NCI-H1930 (cell line): Measurements from ENCODE around the gene CFAP210.

ENCODE experiments used
- DNase-seq, 2 experiments: peaks; one replicate each; lab custom pipeline; 2025; lab: John Stamatoyannopoulos, UW

CFAP210 gene

DNA sequence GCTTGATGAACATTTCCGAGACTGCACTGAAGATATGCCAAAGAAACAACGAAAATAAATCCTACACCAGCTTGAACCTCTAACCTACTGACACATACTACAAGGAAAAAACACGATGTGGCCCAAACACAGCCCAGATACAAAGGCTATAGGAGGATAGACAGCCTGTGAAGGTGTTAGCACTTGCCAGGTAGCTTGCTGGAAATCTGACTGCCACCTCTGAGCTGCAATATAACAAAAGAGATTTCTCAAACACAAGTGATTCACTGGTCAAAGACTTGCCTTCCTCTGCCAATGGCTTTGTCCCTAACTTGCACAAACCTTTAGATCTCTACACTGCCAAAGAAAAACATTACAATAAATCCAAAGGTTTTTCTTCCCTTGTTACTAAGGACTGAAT lies 21.1 kb downstream of the CFAP210 start:
- no peak for DNase-seq

GRCh38 chr2:169672406-169672805 lies 21.8 kb downstream of the CFAP210 start:
- DNase-seq = no peak

DNA sequence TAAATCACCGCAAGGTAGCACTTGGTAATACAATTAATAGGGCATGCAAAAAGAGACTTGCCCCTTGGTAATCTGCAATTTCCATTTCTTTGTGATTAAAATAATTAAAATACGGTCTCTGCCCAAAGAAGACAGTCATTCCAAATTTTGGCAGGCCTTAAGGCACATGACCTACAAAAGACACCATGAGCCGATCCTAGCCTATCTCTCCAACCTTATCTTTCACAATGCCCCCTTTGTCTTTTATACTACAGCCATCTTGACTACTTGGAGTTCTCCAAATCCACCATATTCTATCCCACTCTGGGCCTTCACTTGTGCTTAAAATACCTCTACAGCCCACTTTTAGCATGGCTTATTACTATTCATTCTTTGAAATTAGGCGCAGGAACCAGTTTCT lies 23.3 kb downstream of the CFAP210 start:
- no peak for DNase-seq

GRCh38 chr2:169670215-169670651 lies 24.0 kb downstream of the CFAP210 start:
- DNase-seq = no peak

DNA sequence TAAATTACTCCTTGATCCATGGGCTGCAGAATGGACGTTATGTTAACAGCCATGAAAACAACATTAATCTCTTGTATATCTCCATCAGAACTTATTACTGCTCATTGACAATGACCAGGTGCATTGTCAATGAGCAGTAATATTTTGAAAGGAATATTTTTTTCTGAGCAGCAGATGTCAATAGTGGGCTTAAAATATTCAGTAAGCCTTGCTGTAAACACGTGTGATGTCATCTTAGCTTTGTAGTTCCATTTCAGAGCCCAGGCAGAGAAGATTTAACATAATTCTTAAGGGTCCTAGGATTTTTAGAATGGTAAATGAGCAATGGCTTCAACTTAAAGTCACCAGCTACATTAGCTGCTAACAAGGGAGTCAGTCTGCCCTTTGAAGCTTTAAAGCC lies 26.6 kb downstream of the CFAP210 start:
- no peak for DNase-seq

DNA sequence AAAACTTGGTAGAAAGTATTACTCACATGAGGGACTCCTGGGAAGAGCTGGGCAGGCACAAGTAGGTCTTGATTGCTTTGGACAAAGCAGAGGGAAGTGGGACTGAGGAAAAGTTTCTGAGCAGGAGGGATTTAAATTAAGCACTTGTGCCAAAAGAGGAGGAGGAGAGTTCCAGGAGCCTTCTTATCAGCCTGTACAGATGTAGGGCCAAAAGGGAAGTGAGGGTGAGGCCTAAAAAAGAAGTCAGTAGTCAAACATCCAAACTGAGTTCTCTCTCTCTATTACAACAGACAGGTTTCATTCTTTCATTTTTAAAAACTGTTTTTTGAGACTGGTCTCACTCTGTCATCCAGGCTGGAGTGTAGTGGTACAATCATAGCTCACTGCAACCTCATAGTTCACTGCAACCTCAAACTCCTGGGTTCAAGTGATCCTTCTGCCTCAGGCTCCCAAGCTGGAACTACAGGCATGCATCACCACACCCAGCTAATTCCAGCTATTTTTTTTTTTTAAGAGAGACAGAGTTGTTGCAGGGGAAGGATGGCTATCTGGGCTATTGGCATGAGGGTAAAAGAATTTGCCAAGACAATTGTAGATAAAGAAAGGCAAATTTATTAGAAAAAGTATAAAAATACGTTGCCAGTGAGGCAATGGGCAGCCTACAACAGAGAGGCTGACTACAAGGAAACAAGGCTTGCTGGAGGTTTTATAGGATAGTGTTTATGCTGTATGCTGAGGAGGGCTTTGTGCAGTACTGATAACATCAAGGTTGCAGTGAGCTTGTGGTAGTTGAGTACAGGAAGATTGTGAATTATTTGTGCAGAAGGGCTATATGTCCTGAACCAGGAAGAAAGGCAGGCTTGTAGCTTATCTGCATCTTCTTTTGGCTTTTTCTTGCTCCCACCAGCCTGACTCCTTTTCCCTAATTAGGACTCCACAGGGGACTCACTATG lies 29.0 kb downstream of the CFAP210 start:
- DNase-seq = no peak

GRCh38 chr2:169664600-169664977 lies 29.6 kb downstream of the CFAP210 start:
- DNase-seq = no peak

- no peak for DNase-seq
These were observed 31.0 kb downstream of the CFAP210 start for GRCh38 chr2:169663247-169663646.

- no peak for DNase-seq
These were observed 31.5 kb downstream of the CFAP210 start for GRCh38 chr2:169662744-169663143.

- DNase-seq = no peak
These were observed 32.9 kb downstream of the CFAP210 start for GRCh38 chr2:169661265-169661664.

GRCh38 chr2:169659320-169659719 lies 34.9 kb downstream of the CFAP210 start:
- DNase-seq = no peak

DNA sequence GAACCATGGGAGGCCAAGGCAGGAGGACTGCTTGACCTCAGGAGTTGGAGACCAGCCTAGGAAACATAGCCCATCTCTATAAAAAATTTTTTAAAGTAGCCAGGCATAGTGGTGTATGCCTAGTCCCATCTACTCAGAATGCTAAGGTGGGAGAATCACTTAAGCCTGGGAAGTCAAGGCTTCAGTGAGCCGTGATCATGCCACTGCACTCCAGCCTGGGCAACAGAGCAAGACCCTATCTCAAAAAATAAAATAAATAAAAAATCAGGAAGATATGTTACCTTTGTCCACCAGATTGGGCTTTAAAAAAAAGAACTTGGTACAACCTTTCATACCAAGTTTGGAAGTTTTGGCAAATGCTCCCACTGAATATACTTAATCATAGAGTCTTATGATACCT lies 35.3 kb downstream of the CFAP210 start:
- no peak for DNase-seq

DNA sequence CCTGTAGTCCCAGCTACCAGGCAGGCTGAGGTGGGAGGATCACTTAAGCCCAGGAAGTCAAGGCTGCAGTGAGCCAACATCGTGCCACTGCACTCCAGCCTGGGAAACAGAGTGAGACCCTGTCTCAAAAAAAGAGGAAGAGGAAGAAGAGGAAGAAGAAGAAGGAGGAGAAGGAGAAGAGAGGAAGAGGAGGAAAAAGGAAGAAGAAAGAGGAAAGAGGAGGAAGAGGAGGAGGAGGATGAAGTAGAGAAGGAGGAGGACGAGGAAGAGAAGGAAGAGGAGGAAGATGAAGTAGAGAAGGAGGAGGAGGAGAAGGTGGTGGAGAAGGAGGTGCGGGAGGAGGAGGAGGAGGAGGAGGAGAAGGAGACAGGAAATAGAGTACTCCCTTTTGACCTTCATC lies 38.0 kb downstream of the CFAP210 start:
- DNase-seq = no peak

DNA sequence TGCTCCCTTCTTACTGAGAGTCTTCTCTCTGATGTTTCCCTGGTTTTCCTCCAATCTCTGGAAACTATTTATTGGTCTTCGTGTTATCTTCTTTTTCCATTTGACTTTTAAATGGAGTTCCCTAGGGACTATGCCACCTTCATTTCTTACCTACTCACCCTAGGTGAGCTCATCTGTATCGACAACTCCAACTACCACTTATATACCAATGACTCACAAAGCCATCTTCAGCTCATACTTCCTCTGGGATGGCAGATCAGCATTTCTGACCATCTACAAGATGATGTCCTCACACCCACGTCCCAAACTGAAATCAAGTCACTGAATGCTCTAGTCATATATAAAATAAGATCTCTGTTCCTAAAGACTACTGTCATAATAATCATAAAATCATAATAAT lies 40.6 kb downstream of the CFAP210 start:
- no peak for DNase-seq

DNA sequence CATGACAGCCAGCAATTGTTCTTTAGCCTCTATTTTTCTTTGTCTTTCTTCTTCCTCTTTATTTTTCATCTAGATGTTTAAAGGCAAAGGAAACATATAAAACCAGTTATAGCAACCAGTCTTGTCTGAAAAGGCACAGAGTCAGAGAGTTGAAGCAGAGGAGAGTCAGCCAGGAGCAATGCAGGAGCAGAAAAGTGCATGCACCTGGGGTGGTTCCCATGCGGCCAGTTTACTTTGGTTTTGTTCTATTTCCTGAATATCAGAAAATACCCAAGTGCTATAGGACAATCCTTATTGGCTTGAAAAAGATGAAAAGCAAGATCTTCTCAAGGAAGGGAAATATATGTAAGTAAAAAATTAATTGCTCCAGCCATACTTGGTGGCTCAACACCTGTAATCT lies 44.9 kb downstream of the CFAP210 start:
- DNase-seq = no peak

DNA sequence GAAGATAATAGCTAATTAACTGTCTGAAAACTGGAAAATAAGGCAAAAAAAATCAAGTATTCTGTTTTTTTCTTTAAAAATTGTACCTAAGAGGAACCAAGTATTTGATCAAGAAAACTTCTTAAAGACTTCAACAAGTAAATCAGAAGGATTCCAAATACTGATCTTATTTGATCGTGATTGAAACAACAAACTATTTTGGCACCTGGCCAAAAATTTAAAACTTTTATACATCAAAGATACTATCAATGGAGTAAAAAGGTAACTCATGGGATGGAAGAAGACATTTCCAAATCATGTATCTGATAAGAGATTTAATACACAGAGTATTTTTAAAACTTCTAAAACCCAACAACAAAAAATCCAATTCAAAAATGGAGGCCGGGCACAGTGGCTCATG lies 46.7 kb downstream of the CFAP210 start:
- no peak for DNase-seq

DNA sequence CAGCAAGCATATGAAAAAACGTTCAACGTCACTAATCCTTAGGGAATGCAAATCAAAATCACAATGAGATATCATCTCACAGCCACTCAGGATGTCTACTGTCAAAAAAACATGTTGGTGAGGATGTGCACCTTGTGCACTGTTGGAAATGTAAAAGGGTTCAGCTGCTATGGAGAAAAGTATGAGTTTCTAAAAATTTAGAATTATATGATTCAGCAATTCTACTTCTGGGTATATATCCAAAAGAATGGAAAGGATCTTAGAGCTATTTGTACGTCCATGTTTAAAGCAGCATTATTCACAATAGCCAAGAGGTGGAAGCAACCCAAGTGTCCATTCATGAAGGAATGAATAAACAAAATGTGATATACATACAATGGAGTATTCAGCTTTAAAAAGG lies 50.0 kb downstream of the CFAP210 start:
- no peak for DNase-seq

DNA sequence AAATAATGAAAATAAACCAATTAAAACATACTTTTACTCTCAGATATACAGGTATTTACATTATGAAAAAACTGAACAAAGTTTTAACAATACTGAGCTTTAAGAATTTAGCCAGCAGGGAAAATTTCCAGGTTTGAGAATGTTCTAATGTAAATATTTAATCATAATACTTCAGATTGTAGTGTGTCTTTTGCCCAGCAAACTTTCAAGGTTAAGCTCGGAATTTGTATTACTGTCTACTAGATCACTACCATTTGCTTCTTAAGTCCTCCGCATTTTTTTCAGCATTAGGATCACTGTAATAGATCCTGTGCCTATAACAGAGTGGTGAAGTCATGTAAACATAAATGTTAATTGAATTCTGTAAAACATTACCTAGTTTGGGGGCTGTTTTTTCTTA lies 52.7 kb downstream of the CFAP210 start:
- no peak for DNase-seq

GRCh38 chr2:169640104-169640503 lies 54.1 kb downstream of the CFAP210 start:
- no peak for DNase-seq

DNA sequence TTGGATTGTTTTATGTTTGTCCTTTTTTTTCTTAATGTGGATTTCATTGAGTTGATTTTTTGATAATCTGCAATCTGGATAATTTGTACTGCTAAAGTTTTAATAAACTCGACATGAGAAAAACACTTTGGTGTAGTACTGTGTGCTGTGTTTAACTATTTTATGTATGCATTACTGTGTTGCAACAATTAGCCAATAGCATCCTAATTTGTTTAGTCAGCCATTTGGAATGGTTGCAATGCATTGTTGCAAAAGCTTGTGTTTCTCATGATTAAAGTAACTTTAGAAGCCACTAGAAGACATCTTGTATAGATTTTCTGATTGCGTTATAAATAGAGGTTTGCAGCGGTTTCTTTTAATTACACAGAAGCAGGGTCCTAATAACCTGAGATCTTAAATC lies 56.6 kb downstream of the CFAP210 start:
- no peak for DNase-seq

DNA sequence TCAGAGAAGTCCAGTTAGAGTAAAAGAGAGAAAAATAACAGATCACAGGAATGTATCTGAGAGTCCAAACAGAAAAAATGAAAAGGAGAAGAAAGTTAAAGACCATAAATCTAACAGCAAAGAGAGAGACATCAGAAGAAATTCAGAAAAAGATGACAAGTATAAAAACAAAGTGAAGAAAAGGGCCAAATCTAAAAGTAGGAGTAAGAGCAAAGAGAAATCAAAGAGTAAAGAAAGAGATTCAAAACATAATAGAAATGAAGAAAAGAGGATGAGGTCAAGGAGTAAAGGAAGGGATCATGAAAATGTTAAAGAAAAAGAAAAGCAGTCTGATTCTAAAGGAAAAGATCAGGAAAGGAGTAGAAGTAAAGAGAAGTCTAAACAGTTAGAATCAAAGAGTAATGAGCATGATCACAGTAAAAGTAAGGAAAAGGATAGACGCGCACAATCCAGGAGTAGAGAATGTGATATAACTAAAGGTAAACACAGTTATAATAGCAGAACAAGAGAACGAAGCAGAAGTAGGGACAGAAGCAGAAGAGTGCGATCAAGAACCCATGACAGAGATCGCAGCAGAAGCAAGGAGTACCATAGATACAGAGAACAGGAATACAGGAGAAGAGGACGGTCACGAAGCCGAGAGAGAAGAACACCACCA lies 57.6 kb downstream of the CFAP210 start:
- no peak for DNase-seq

DNA sequence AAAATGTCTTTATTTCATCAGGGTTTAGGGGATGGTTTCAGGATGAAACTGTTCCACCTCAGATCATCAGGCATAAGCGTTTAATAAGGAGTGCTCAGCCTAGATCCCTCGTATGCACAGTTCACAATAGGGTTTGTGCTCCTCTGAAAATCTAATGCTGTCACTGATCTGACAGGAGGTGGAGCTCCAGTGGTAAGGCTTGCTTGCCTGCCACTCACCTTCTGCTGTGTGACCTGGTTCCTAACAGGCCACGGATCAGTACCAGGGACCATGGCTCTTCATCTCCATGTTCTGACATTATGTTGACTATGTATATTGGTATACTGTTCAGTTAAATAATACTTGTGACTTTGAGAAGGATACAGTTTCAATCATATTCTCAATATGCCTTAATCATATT lies 68.4 kb downstream of the CFAP210 start:
- no peak for DNase-seq

DNA sequence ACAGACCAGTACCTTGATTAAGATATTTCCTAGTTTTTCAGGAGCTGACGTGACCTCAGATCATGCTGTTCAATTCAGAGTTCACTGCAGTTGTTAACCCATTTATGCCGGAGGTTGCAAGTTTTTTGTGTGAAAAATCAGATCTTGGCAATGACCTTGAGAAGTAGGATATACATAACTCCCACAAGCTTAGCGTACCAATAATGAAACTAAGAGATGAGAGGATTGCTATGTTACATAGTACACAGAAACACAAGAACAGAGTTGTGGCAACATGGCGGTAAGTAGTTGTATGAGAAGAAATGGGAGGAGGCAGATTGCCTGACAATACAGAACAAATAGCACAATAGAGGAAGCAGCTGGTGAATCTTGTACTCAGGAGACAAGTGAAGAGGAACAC lies 71.0 kb downstream of the CFAP210 start:
- DNase-seq = no peak

DNA sequence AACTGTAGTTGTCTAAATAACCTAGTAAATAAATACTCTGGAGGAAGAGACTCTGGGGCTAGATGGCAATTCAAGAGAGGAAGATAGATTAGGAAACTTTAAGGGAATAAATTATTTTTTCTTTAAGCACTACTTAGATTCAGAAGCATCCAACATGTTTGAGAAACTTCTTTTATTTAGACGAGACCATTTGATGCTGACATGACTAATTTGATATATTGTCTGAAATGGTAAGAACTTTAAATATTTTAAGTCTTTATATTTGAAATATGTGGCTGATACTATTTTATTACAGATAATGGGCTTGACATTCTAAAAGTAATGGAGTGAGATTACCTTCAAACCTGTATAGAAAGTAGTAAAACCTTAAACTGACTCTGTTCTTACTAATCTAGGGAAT lies 73.7 kb downstream of the CFAP210 start:
- no peak for DNase-seq
